Activated CD4-positive, alpha-beta T cell treated with anti-CD3 and anti-CD28 coated beads, Interleukin-2, amount 10 ng/mL, durations not matched to agents 24 days and 14 days (primary cell): Measurements from ENCODE around the gene SMS. TPM values are rescaled to one million over a fixed set of nuclear protein-coding genes. Genes with fewer than 3 reads are reported as not detected.

ENCODE experiments used
- DNase-seq: peaks from one replicate; pipeline ENCODE4 v3.0.0; 2022
- H3K27ac Mint-ChIP-seq: one replicate; pipeline ENCODE4 v1.8.0; 2022; ENCODE audit warnings: mild to moderate bottlenecking, mixed read lengths
- H3K27me3 Mint-ChIP-seq: one replicate; pipeline ENCODE4 v1.8.0; 2022; ENCODE audit warnings: mixed read lengths
- H3K36me3 Mint-ChIP-seq: one replicate; pipeline ENCODE4 v1.8.0; 2022; ENCODE audit warnings: low read depth, mild to moderate bottlenecking, mixed read lengths
- H3K4me1 Mint-ChIP-seq: one replicate; pipeline ENCODE4 v1.8.0; 2021; ENCODE audit warnings: mixed read lengths
- H3K4me3 Mint-ChIP-seq: one replicate; pipeline ENCODE4 v1.8.0; 2022; ENCODE audit warnings: mild to moderate bottlenecking, moderate library complexity, mixed read lengths
- H3K9me3 Mint-ChIP-seq: one replicate; pipeline ENCODE4 v1.8.0; 2021; ENCODE audit warnings: mixed read lengths
- intact Hi-C: fragments of 100-400 bp; cut with micrococcal nuclease; formaldehyde crosslinking; loops from one replicate; pipeline ENCODE4 v1.15.1; 2023
- total RNA-seq: library from RNA; stranded (reverse); gene quantifications from 2 replicates; pipeline ENCODE4 v1.2.3, GENCODE V29; 2022

SMS gene
- 161 and 162 TPM in 2 replicates for total RNA-seq

GRCh38 chrX:21940356-21940829, at the start of gene SMS:
SMS (plus strand) TSS chrX:21940709; CDS start chrX:21940825, 116 bp downstream.
- intact Hi-C loops, result loop anchor here (1.0 to 2.0 kb wide), 4 partner anchors 8 to 120 kb away; partner anchors contain the start of gene MBTPS2
- H3K36me3 Mint-ChIP-seq, result peaks cover 21% of the 10 kb centered on the region
- H3K4me3 Mint-ChIP-seq, result peak within 1 kb of the TSS; percentile 90

DNA sequence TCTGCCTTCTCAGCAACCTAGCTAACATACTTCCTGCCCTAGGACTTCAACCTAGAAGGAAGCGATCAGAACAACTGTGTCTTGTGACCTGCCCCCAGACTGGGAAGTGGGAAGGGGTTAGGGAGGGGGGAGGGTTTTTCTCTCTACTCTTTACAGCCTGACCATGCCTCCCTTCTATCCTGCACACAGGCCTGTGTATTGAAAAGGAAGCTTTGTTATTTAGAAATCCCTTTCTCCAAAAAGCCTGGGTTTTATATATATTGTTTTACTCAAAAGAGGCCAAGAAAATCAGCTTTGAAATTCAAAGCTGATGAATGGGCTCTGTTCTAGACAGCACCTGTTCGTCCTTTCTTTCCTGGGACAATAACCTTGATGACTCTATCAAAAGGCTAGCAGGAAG, 35.2 kb upstream of the SMS start:
- Mint-ChIP-seq H3K27me3 (no peaks in the 10 kb centered on the region), H3K4me1 (no peaks in the 10 kb centered on the region), H3K36me3 (no peaks in the 10 kb centered on the region), H3K4me3 (no peak overlapping the region), H3K9me3 (no peaks in the 10 kb centered on the region), H3K27ac (no peak overlapping the region)
- intact Hi-C loops, result no loop called here
- DNase-seq, result no peak

More at GRCh38 chrX:21940356-21940829, at the start of gene SMS:
- peak; percentile 81 for DNase-seq
- Mint-ChIP-seq H3K9me3 (no peaks in the 10 kb centered on the region), H3K4me1 (peaks cover 19% of the 10 kb centered on the region), H3K27ac (peak within 1 kb of the TSS; percentile 91), H3K27me3 (no peaks in the 10 kb centered on the region)

- Mint-ChIP-seq H3K9me3 (no peaks in the 10 kb centered on the region), H3K36me3 (no peaks in the 10 kb centered on the region), H3K27me3 (no peaks in the 10 kb centered on the region), H3K4me3 (no peak overlapping the region), H3K4me1 (no peaks in the 10 kb centered on the region), H3K27ac (no peak overlapping the region)
- DNase-seq, result no peak
- intact Hi-C loops, result no loop called here
Observed at GRCh38 chrX:21905953-21906352, 34.6 kb upstream of the SMS start.

DNA sequence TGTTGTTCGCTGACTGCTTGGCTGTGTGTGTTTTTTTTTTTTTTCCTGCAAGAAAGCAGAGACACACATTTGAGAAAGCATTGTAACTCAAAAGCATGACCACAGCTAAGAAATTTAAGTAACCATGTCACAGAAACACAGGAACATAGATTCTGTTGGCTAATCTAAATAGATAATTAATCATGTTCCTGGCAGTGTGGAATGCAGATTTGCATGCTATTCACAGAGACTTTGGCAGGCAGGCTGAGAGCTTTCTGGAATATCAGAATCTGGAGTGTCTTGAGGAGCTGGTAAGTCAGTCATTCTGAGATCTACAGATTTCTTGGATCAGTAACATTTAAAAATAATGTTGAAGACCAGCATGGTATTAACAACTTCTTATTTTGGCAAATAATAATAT, 33.2 kb upstream of the SMS start:
- Mint-ChIP-seq H3K27me3 (no peaks in the 10 kb centered on the region), H3K27ac (no peak overlapping the region), H3K9me3 (no peaks in the 10 kb centered on the region), H3K4me3 (no peak overlapping the region), H3K36me3 (no peaks in the 10 kb centered on the region), H3K4me1 (peaks cover 2% of the 10 kb centered on the region)
- DNase-seq, result no peak
- intact Hi-C loops, result no loop called here

GRCh38 chrX:21911481-21911880, 29.0 kb upstream of the SMS start:
- intact Hi-C loops, result no loop called here
- H3K27ac Mint-ChIP-seq, result no peak overlapping the region
- no peaks in the 10 kb centered on the region for H3K9me3 Mint-ChIP-seq
- DNase-seq, result no peak
- no peak overlapping the region for H3K4me3 Mint-ChIP-seq
- H3K4me1 Mint-ChIP-seq, result peaks cover 5% of the 10 kb centered on the region
- no peaks in the 10 kb centered on the region for H3K27me3 Mint-ChIP-seq
- H3K36me3 Mint-ChIP-seq, result no peaks in the 10 kb centered on the region

DNA sequence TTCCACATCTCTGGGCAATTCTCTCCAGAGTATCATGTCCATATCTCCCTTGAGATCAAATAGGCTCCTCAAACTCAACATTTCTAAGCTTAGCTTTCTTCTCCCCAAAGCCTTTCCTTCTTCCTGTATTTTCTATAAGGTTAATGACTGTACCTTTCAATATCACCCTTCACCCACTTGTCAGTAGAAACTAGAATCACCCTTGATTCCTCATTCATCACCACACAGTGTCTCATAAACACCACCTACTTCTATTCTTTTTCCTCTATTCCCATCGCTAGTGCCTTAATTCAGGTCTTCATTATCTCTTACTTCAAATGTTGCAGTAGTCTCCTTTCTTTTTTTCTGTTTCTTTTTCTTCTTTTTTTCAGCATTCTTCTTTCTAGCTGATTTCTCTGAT, 28.3 kb upstream of the SMS start:
- H3K27ac Mint-ChIP-seq, result peak overlapping the region; percentile 54
- intact Hi-C loops, result no loop called here
- no peaks in the 10 kb centered on the region for H3K9me3 Mint-ChIP-seq
- peaks cover 5% of the 10 kb centered on the region for H3K4me1 Mint-ChIP-seq
- no peaks in the 10 kb centered on the region for H3K27me3 Mint-ChIP-seq
- DNase-seq, result no peak
- H3K36me3 Mint-ChIP-seq, result no peaks in the 10 kb centered on the region
- no peak overlapping the region for H3K4me3 Mint-ChIP-seq

- Mint-ChIP-seq H3K4me3 (no peak overlapping the region), H3K9me3 (no peaks in the 10 kb centered on the region), H3K36me3 (no peaks in the 10 kb centered on the region), H3K4me1 (peaks cover 5% of the 10 kb centered on the region), H3K27me3 (no peaks in the 10 kb centered on the region), H3K27ac (no peak overlapping the region)
- no peak for DNase-seq
- intact Hi-C loops, result no loop called here
Observed at GRCh38 chrX:21912989-21913388, 27.5 kb upstream of the SMS start.

DNA sequence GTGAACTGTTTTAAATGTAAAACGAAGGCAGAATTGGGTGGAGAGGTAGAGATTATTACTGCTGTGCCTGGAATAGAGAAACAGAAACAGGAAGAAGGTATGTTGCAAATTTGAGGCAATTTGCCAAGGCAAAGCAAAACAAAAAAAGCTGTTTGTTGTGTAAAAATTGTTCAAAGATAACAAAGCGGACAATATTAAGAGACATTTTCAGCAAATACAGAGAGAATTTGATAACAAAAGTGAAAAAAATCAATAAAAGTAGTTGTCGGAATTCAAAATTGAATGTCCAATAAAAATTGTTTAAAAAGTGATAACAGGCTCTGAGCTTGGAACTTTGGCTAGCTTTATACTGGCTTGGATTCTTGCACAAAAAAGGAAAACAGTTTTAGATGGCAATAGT, 14.4 kb upstream of the SMS start:
- intact Hi-C loops, result no loop called here
- no peak overlapping the region for H3K27ac Mint-ChIP-seq
- no peaks in the 10 kb centered on the region for H3K27me3 Mint-ChIP-seq
- H3K9me3 Mint-ChIP-seq, result peaks cover 7% of the 10 kb centered on the region
- peaks cover 24% of the 10 kb centered on the region for H3K4me1 Mint-ChIP-seq
- peaks cover 5% of the 10 kb centered on the region for H3K36me3 Mint-ChIP-seq
- H3K4me3 Mint-ChIP-seq, result no peak overlapping the region
- DNase-seq, result no peak

DNA sequence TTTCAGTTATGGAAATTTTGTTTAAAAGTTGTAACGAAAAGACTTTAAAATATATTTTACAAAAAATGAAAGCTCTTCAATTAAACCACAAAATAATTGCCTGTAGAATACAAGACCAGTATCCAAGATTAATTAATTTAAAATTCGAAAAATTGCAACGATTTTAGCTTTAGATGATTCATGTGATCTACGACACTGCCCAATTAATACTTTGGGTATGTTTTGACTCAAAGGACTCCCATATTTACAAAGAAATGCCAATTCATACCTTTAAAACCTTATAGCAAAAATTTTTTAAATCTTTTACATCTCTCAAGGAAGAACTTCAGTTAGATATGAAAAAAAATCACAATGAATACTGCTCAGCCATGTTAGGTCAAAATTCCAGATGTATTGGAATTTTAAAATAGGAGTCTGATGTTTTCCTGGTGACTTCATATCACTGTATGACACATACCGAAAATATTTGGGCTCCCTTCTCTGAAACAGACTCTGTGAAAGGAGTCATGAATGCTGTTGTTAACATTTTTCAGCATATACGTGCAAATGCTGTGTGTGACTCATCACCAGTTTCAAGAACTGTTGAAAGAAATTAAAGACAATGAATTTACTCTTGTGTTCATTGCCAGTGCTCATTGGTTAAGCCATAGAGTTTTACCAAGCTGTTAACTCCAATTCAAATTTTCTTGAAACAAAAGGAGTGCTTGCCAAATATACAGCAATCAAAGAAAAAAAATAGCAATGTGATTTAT, 13.8 kb upstream of the SMS start:
- intact Hi-C loops, result no loop called here
- peak overlapping the region; percentile 73 for H3K27ac Mint-ChIP-seq
- no peak for DNase-seq
- peaks cover 7% of the 10 kb centered on the region for H3K9me3 Mint-ChIP-seq
- H3K4me1 Mint-ChIP-seq, result peaks cover 27% of the 10 kb centered on the region
- peak overlapping the region; percentile 22 for H3K4me3 Mint-ChIP-seq
- peaks cover 5% of the 10 kb centered on the region for H3K36me3 Mint-ChIP-seq
- no peaks in the 10 kb centered on the region for H3K27me3 Mint-ChIP-seq

GRCh38 chrX:21929209-21929608, 11.3 kb upstream of the SMS start:
- intact Hi-C loops, result no loop called here
- no peak for DNase-seq
- peak overlapping the region; percentile 87 for H3K27ac Mint-ChIP-seq
- peak overlapping the region; percentile 38 for H3K4me3 Mint-ChIP-seq
- H3K36me3 Mint-ChIP-seq, result peaks cover 5% of the 10 kb centered on the region
- H3K4me1 Mint-ChIP-seq, result peaks cover 35% of the 10 kb centered on the region
- peaks cover 7% of the 10 kb centered on the region for H3K9me3 Mint-ChIP-seq
- no peaks in the 10 kb centered on the region for H3K27me3 Mint-ChIP-seq

DNA sequence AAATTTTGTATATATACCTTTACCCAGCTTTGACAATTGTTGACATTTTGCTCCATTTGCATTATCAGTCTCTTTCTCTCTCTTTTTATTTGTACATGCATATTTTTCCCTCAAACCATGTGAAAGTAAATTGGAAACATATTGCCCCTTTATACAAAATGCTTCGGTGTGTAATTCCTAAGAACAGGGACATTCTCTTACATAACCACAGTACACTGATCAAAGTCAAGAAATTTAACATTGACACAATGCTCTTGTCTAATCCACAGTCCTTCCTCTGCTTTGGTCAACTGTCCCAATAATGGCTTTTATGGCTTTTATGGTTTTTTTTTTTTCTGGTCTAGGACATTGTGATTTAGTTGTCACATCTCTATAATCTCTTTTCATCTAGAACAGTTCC, 9.5 kb upstream of the SMS start:
- peaks cover 35% of the 10 kb centered on the region for H3K4me1 Mint-ChIP-seq
- no peak overlapping the region for H3K4me3 Mint-ChIP-seq
- H3K27ac Mint-ChIP-seq, result peak overlapping the region; percentile 48
- intact Hi-C loops, result loop anchor here (2.0 kb wide), 1 partner anchor 90 kb away; no protein-coding TSS in a partner anchor
- peaks cover 7% of the 10 kb centered on the region for H3K9me3 Mint-ChIP-seq
- DNase-seq, result no peak
- H3K36me3 Mint-ChIP-seq, result peaks cover 5% of the 10 kb centered on the region
- H3K27me3 Mint-ChIP-seq, result no peaks in the 10 kb centered on the region

- Mint-ChIP-seq H3K27me3 (no peaks in the 10 kb centered on the region), H3K4me3 (no peak overlapping the region), H3K27ac (peak overlapping the region; percentile 64), H3K9me3 (peaks cover 7% of the 10 kb centered on the region), H3K36me3 (peaks cover 5% of the 10 kb centered on the region), H3K4me1 (peaks cover 29% of the 10 kb centered on the region)
- no peak for DNase-seq
- intact Hi-C loops, result loop anchor here (1.0 kb wide), 1 partner anchor 8 kb away; the partner anchor contains the start of gene SMS
Observed at GRCh38 chrX:21932292-21933002, 8.1 kb upstream of the SMS start.

DNA sequence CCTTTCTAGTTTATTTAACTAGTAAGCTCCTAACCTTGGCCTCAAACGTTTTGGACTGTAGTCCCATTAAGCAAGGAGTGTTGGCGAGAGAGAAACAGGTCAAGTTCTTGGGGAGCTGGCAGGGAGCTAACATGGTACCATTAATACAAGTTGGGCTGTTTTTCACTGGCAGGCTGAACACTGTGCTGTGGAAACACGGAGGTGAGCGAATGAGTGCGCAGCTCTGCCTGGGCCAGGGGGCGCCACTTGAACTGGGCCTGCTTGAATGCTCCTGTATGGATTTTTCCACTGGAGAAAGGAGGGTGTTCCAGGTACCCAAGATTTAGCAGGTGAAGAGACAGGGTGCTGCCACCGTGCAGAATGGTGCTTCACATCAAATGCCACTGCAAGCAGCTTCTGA, 7.4 kb upstream of the SMS start:
- peak overlapping the region; percentile 64 for H3K27ac Mint-ChIP-seq
- H3K27me3 Mint-ChIP-seq, result no peaks in the 10 kb centered on the region
- intact Hi-C loops, result no loop called here
- peaks cover 5% of the 10 kb centered on the region for H3K36me3 Mint-ChIP-seq
- H3K4me3 Mint-ChIP-seq, result no peak overlapping the region
- no peak for DNase-seq
- peaks cover 29% of the 10 kb centered on the region for H3K4me1 Mint-ChIP-seq
- H3K9me3 Mint-ChIP-seq, result peaks cover 7% of the 10 kb centered on the region

DNA sequence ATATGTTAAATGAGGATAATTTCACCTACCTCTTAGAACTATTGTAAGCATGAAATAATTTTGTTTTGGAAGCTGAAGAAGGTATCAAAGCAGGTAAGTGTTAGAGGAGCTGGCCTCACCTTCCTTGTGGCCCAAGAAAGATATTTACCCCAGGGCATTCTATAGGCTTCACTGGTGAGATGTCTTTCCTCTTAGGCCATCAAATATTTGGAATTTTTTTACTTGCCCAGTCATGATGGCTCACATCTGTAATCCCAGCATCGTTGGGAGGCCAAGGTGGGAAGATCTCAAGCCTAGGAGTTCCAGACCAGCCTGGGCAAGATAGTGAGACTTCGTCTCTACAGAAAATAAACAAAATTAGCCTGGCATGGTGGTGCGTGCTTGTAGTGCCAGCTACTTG, 6.1 kb upstream of the SMS start:
- DNase-seq, result peak; percentile 16
- peaks cover under 1% of the 10 kb centered on the region for H3K9me3 Mint-ChIP-seq
- no peak overlapping the region for H3K27ac Mint-ChIP-seq
- peaks cover 2% of the 10 kb centered on the region for H3K36me3 Mint-ChIP-seq
- intact Hi-C loops, result no loop called here
- peaks cover 23% of the 10 kb centered on the region for H3K4me1 Mint-ChIP-seq
- no peak overlapping the region for H3K4me3 Mint-ChIP-seq
- H3K27me3 Mint-ChIP-seq, result no peaks in the 10 kb centered on the region
